Measurements from ENCODE around the gene GCDH.

The GCDH gene

DNA sequence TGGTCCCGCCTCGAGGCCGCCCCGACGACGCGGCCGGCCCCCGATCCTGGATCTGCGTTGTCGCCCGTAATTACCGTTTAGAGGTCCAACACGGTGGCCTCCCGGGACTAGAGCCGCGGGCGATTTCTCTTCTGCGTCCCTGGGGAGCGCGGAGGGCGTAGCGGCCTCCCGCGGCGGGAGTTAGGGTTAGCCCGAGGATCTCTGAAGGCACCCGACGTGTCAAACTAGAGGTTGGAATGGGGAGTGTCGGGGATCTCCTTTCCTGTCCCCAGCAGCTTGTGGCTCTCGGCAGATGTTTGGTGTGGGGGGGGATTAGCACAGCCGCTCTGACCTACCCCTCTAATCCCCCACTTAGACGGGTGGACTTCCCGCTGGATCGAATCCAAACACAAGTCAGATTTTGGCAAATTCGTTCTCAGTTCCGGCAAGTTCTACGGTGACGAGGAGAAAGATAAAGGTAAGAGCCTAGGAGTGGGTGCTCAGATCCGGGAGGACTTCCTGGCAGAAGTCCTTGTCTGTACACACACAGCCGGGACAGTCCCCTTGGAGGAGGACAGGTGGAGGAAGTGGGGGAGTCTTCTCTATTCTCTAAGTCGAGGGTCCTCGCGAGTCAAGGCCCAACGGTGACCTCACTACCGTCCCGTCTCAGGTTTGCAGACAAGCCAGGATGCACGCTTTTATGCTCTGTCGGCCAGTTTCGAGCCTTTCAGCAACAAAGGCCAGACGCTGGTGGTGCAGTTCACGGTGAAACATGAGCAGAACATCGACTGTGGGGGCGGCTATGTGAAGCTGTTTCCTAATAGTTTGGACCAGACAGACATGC is 48.0 kb downstream of the GCDH start:
- no peak for DNase-seq (ENCODE audit: low read depth in 1 of 2, low spot score in 1 of 2)

DNA sequence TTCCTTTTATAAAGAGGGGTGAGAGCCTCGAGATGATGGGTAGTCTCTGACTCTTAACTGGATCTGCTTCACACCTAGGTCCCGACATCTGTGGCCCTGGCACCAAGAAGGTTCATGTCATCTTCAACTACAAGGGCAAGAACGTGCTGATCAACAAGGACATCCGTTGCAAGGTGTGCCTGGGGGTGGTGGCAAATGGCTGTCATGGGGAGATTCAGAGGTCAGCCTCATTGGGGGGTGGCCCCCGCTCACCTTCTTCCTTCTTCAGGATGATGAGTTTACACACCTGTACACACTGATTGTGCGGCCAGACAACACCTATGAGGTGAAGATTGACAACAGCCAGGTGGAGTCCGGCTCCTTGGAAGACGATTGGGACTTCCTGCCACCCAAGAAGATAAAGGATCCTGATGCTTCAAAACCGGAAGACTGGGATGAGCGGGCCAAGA is 49.0 kb downstream of the GCDH start:
- DNase-seq (ENCODE audit: low read depth in 1 of 2, low spot score in 1 of 2) = no peak

DNA sequence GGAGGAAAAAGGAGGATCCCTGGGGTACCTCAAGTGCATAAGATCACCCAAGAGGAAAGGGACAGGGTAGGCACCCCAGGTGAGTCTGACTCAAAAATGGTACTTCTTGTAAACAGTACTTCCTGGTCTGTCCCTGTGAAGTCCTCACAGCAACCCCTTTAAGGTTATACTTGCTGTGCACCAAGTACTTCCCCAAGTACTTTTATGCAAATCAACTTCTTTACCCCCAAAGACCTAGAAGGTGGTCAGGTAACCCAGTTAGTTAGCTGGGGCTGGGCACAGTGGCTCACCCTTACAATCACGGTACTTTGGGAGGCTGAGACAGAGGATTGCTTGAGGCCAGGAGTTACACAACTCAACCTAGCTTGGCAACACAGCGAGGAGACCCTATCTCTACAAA is 49.9 kb downstream of the GCDH start:
- DNase-seq (ENCODE audit: low read depth in 1 of 2, low spot score in 1 of 2) = no peak

DNA sequence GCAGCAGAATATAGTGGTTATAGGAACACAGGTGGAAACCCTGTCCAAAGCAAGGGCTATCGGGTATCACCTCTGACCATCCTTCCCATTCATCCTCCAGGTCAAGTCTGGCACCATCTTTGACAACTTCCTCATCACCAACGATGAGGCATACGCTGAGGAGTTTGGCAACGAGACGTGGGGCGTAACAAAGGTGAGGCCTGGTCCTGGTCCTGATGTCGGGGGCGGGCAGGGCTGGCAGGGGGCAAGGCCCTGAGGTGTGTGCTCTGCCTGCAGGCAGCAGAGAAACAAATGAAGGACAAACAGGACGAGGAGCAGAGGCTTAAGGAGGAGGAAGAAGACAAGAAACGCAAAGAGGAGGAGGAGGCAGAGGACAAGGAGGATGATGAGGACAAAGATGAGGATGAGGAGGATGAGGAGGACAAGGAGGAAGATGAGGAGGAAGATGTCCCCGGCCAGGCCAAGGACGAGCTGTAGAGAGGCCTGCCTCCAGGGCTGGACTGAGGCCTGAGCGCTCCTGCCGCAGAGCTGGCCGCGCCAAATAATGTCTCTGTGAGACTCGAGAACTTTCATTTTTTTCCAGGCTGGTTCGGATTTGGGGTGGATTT is 52.6 kb downstream of the GCDH start:
- no peak for DNase-seq (ENCODE audit: low read depth in 1 of 2, low spot score in 1 of 2)

- no peak for DNase-seq (ENCODE audit: low read depth in 1 of 2, low spot score in 1 of 2)
These were observed 53.2 kb downstream of the GCDH start for GRCh38 chr19:12944104-12944674.

DNA sequence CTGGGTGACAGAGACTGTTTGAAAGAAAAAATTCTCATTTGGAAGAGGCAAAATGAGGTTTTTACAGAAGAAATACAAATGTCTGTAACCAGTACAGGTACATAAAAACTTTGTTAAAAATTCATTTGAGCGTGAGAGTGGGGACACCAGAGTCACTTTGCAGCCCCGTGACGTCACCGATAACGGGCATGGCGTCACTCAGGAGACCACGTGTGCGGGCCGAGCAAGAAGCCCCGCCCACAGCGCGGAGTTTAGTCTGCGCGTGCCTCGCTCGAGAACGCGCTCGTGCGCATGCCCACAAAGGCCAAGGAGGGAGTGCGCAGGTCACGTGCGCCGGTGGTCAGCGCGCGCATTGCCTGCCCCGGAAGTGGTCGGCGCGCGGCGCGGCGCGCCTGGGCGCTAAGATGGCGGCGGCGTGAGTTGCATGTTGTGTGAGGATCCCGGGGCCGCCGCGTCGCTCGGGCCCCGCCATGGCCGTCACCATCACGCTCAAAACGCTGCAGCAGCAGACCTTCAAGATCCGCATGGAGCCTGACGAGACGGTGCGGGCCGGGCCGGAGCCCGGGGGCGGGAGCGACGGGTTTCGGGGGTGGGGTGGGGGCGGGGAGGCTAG is 54.6 kb downstream of the GCDH start, which contains the start of gene RAD23A:
Gene RAD23A, plus strand, starts transcription at position 384 of the 613 bp plus-strand sequence. Its CDS starts 87 bp downstream, at position 471.
- DNase-seq (ENCODE audit: low read depth in 1 of 2, low spot score in 1 of 2) = peak; percentile 97

GRCh38 chr19:12946092-12946721 is 55.2 kb downstream of the GCDH start:
- peak in 1 of 2 donors; percentile 34 for DNase-seq (ENCODE audit: low read depth in 1 of 2, low spot score in 1 of 2)

- DNase-seq (ENCODE audit: low read depth in 1 of 2, low spot score in 1 of 2) = no peak
These were observed 56.0 kb downstream of the GCDH start for GRCh38 chr19:12946731-12947496.

GRCh38 chr19:12947702-12948611 is 57.0 kb downstream of the GCDH start:
- DNase-seq (ENCODE audit: low read depth in 1 of 2, low spot score in 1 of 2) = no peak

DNA sequence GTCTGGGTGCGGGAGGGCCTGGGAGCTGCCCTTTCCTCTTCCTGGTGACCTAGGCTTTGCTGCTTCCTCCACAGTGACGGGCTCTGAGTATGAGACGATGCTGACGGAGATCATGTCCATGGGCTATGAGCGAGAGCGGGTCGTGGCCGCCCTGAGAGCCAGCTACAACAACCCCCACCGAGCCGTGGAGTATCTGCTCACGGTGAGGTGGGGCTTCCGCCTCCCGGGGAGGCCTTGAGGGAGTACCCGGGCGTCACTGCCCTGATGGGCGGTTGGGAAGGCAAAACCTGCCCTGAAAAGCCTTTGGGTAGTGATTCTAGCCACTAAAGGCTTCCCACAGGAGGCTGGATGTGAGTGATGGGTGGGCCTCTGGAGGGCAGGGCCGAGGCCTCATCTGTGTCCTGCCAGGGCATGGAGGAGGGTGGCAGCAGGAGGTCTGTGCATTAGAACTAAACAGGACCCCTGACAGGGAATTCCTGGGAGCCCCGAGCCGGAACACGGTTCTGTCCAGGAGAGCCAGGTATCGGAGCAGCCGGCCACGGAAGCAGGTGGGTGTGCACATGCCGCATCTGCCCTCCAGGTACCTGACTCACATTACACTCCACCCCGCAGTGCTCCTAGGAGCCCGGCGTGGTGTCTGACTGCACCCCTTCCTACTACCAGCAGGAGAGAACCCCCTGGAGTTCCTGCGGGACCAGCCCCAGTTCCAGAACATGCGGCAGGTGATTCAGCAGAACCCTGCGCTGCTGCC is 57.8 kb downstream of the GCDH start:
- DNase-seq (ENCODE audit: low read depth in 1 of 2, low spot score in 1 of 2) = no peak

All from activated CD4-positive, alpha-beta T cell treated with anti-CD3 and anti-CD28 coated beads, Interleukin-2, amount 50 U/mL, for 24 hours (primary cell).